Middle frontal gyrus (tissue), 1 donor: ENCODE measurements around the gene OR7G3.
A peak's percentile ranks its signal among the peaks of the same experiment; 100 is the strongest.

ENCODE experiments used
- DNase-seq: peaks from one replicate; pipeline ENCODE4 v3.0.0-alpha.2; 2015; ENCODE audit warnings: low spot score; ENCODE audit errors: extremely low spot score

OR7G3 gene

DNA sequence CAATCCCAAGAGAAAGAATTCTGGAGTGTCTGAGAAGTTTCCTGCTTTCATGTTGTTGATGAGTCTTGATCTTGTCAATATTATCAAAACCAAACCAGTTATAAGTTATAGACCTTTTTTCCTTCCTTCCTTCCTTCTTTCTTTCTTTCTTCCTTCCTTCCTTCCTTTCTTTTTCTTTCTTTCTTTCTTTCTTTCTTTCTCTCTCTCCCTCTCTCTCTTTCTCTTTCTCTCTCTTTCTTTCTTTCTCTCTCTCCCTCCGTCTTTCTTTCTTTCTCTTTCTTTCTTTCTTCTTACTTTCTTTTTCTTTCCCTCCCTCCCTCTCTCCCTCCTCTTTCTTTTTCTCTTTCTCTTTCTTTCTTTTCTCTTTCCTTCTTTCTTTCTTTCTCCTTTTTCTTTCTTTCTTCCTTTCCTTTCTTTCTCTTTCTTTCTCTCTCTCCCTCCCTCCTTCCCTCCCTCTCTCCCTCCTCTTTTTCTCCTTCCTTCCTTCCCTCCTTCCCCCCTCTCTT is at the start of gene OR7G3:
Gene OR7G3 (minus strand): TSS at position 51 of the 506 bp plus-strand sequence. CDS start 0 bp downstream, at position 51.
- no peak for DNase-seq

DNA sequence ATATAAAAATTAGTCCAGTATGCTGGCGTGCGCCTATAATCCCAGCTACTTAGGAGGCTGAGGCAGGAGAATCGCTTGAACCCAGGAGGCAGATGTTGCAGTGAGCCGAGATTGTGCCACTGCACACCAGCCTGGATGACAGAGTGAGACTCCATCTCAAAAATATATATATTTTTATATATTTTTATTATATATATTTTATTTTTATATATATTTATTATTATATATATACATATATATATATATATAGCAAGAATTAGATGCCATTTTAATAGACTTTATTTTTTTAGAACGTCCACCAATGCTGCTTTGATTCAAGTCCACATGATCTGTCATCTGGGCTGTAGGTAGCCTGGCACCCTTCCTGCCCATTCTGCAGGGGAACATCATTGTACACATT is 48.6 kb upstream of the OR7G3 start:
- DNase-seq: no peak

DNA sequence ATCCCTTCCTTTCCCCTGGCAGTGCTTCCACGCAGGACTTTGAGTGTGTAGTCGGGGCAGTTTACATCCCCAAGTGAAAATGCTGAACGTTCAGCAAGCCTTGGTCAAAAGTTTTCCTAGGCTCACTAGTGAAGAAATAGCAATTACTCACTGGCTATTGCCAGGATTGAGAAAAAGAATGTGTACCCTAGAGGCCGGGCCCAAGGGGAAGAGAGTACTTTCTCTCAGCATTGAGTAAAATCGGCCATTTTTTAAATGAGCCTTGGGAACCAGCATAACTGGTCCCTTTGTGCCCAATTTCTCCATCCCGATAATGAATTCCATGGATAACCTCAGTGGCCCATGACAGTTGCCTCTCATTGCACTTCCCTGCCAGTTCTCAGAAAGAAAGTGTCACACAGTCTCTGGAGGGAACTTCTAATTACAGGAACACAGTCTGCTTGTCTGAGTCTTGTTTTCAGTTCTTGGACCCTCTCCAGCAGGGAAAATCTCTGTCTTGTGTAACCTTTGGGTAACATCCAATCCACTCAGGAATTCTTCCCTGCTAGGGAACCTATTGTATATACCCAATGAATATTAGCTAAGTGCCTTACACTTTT is 44.7 kb upstream of the OR7G3 start:
- no peak for DNase-seq

DNA sequence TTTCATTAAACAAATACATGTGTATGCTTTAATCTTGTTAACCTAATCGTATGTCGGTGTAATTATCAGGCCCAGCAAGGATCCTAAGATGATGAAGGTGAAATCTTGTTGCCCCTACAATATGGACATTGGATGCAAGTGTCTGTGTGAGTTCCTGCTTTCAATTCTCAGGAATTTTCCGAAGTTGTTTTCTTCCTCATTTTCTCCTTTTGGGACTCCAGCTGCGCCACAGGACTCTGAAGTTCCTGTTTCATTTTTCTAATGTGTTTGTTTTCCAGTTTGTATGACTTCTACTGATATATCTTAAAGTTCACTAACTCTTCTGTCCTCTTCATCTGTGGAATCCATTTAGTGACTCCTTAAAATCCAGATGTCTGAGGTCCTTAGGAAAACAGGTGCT is 40.1 kb upstream of the OR7G3 start:
- no peak for DNase-seq

DNA sequence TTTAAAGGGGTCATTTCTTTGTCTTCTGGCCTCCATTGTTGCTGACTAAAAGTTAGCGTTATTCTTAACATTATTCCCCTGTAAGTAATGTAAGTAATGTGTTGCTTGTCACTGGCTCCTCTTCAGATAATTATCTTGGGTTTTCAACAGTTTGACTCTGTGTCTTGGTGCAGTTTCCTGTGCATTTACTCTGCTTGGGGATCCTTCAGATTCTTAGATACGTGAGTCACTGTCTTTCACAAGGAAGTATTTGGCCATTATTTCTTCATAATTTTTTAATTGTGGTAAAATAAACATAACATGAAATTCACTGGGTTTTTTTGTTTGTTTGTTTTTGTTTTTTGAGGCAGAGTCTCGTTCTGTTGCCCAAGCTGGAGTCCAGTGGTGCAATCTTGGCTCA is 38.5 kb upstream of the OR7G3 start:
- no peak for DNase-seq

DNA sequence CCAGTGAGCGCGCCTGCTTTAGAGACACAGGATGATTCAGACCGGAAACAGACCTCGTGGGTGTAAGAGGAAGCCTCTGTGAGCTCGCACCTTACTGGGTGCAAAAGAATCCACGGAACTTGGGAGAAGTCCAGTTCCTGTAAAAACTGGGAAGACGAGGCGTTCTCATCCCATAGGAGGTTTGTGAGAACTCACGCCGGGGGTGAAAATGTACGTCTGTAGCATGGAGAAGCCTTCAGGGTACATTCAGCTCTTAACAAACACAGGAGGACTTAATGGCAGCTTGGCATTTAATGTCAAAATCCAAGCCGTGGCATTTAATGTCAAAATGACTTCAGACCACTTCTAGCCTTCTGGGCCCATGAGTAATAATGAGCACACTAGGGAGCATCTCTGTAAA is 34.7 kb upstream of the OR7G3 start:
- DNase-seq: no peak

GRCh38 chr19:9159891-9160290 is 33.1 kb upstream of the OR7G3 start:
- no peak for DNase-seq

DNA sequence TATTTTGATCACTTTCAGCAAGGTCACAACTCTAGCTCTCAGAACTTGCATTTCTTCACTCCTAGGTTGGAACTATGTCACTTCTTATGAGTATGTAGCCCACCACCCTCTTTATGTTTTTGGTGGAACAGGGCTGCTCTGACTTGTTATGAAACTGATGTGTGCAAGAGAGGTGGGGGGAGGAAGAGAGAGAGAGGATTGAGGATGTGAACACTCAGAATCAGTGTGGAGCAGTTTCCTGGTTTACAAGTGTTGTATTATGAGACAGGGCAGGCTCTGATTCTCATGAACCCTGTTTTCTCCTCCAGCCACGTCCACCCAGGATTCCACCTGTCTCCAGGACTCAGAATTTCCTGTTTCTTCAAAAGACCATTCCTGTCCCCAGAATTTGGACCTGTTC is 29.6 kb upstream of the OR7G3 start:
- DNase-seq: no peak

DNA sequence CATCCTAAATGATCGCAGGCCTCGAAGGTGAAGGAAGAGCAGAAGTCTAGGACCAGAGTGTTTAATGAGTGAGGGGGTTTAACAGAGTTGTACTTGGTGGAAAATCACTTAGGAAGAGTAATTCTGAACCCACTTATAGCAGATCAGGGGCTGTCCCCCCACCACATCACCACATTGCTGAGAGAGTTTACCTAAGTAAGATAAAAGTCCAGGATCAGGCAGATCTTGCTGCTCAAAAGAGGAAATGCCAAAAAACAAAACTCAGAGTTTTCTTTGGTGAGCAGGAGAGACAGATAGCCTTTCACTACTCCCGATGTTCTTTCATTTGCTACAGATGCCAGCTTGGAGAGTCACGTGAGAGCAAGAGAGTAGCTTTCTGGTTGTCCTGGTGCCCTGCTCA is 28.8 kb upstream of the OR7G3 start:
- DNase-seq: no peak

- DNase-seq: no peak
Measured at GRCh38 chr19:9151367-9151766, 24.6 kb upstream of the OR7G3 start.

- no peak for DNase-seq
Measured at GRCh38 chr19:9150650-9151049, 23.9 kb upstream of the OR7G3 start.

DNA sequence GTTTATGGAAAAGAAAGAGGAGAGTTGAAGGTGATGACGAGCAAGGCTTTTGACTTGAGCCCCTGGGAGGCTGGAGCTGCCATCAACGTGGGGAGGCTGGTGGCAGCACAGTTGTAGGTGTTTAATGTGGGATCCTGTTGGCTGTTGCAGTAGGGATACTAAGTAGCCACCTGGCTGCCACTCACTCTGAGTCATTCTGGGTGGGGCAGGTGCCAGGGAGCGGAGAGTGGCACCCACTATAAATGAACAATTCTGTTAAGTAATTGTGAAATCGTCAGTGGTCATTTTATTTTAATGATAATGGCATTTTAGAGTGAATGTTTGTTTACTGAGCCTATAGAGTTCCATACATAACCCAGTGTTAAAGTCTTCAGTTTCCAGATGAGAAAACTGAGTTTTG is 23.2 kb upstream of the OR7G3 start:
- no peak for DNase-seq

- DNase-seq: no peak
Measured at GRCh38 chr19:9148697-9149096, 21.9 kb upstream of the OR7G3 start.

DNA sequence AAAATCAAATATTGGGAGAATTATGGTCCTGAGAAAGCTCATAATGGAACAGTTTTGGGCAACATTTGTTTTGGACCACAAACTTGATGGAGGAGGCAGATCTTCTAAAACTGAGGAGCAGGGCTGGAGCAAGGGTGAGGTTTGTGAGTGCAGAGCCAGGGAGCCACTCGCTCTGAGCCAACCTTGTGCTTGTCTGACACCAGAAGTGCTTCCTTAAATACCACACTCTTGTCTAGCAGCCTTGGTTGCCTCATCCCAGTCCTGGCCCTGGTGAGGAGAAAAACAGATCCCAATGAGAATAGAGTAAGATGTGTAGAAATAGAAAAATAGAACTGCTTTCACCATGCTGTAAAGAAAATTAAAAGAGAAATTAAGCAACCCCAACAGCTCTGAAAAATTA is 20.1 kb upstream of the OR7G3 start:
- DNase-seq: no peak

DNA sequence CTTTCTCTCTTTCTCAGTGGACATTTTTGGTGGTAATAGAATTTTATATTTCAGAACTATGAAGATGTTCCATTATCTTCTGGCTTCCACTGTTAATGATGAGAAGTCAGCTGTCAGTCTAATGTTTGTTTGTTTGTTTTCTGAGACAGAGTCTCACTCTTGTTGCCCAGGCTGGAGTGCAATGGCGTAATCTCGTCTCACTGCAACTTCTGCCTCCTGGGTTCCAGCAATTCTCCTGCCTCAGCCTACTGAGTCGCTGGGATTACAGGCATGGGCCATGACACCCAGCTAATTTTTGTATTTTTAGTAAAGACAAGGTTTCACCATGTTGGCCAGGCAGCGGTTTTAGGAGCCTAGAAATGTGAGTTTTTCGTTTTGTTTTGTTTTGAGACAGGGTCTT is 18.2 kb upstream of the OR7G3 start:
- no peak for DNase-seq

- peak; percentile 88 for DNase-seq
Measured at GRCh38 chr19:9140159-9140874, 13.6 kb upstream of the OR7G3 start, which contains the start of gene ZNF317. ZNF317 (plus strand) TSS chr19:9140397; CDS start chr19:9156017, 15,620 bp downstream.

- no peak for DNase-seq
Measured at GRCh38 chr19:9139609-9140158, 12.9 kb upstream of the OR7G3 start.

GRCh38 chr19:9132422-9132821 is 5.7 kb upstream of the OR7G3 start:
- DNase-seq: no peak

- DNase-seq: no peak
Measured at GRCh38 chr19:9130965-9131364, 4.2 kb upstream of the OR7G3 start.

- DNase-seq: no peak
Measured at GRCh38 chr19:9128171-9128570, 1.4 kb upstream of the OR7G3 start.

- no peak for DNase-seq
Measured at GRCh38 chr19:9116547-9116946, 10.2 kb downstream of the OR7G3 start.

DNA sequence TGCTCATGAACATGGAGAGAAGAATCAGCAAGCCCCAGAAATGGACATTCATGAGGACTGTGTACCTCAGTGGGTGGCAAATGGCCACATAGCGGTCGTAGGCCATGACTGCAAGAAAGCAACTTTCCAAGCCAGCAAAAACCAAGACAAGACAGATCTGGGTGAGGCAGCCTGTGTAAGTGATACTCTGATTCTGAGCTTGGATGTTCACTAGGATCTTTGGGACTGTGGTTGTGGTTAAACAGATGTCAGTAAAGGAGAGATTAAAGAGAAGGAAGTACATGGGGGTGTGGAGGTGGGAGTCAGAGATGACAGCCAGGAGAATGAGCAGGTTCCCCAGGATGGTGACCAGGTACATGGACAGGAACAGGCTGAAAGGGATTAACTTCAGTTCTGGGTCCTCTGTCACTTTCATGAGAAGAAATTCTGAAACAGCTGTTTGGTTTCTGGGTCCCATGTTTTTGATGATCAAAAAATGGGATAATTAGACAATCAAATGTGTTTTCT is 11.4 kb downstream of the OR7G3 start, which contains the start of gene OR7G1:
Gene OR7G1 (minus strand): TSS at position 457 of the 507 bp plus-strand sequence. CDS start 0 bp downstream, at position 457.
- DNase-seq: no peak
